ENCODE data around the gene CADM2.

DNA sequence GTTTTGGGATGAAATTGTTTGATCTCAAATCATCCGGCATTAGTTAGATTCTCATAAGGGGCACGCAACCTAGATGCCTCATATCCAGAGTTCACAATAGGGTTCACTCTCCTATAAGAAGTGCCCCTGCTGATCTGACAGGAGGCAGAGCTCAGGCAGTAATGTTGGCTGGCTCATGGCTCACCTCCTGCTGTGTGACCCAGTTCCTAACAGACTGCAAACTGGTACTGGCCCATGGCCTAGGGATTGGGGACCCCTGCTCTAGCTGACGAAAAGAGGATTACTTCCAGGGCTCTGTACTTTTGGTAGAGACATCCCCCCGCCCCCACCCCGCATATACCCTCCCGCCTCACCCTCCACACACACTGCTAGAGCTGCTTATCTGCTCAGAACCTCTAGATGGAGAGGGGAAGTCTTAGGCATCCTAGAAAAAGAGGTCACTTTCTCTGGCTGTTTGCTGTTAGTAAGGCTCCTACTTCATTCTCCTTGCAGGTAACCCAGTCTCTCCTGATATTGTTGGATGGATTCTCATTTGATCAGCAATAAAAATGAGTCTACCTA is 923.1 kb downstream of the CADM2 start:
- TF ChIP-seq, protein P1, sequence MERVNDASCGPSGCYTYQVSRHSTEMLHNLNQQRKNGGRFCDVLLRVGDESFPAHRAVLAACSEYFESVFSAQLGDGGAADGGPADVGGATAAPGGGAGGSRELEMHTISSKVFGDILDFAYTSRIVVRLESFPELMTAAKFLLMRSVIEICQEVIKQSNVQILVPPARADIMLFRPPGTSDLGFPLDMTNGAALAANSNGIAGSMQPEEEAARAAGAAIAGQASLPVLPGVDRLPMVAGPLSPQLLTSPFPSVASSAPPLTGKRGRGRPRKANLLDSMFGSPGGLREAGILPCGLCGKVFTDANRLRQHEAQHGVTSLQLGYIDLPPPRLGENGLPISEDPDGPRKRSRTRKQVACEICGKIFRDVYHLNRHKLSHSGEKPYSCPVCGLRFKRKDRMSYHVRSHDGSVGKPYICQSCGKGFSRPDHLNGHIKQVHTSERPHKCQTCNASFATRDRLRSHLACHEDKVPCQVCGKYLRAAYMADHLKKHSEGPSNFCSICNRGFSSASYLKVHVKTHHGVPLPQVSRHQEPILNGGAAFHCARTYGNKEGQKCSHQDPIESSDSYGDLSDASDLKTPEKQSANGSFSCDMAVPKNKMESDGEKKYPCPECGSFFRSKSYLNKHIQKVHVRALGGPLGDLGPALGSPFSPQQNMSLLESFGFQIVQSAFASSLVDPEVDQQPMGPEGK (tag by site-specific recombination; IDR thresholded peaks at IDR 0.05) = no peak
- TF ChIP-seq, protein P2, sequence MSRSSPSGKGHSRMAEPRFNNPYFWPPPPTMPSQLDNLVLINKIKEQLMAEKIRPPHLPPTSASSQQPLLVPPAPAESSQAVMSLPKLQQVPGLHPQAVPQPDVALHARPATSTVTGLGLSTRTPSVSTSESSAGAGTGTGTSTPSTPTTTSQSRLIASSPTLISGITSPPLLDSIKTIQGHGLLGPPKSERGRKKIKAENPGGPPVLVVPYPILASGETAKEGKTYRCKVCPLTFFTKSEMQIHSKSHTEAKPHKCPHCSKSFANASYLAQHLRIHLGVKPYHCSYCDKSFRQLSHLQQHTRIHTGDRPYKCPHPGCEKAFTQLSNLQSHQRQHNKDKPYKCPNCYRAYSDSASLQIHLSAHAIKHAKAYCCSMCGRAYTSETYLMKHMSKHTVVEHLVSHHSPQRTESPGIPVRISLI (tag by site-specific recombination; IDR thresholded peaks at IDR 0.05) = no peak
- no peak for TF ChIP-seq ZNF324 (tag by site-specific recombination; IDR thresholded peaks at IDR 0.05)
- TF ChIP-seq, protein P3, sequence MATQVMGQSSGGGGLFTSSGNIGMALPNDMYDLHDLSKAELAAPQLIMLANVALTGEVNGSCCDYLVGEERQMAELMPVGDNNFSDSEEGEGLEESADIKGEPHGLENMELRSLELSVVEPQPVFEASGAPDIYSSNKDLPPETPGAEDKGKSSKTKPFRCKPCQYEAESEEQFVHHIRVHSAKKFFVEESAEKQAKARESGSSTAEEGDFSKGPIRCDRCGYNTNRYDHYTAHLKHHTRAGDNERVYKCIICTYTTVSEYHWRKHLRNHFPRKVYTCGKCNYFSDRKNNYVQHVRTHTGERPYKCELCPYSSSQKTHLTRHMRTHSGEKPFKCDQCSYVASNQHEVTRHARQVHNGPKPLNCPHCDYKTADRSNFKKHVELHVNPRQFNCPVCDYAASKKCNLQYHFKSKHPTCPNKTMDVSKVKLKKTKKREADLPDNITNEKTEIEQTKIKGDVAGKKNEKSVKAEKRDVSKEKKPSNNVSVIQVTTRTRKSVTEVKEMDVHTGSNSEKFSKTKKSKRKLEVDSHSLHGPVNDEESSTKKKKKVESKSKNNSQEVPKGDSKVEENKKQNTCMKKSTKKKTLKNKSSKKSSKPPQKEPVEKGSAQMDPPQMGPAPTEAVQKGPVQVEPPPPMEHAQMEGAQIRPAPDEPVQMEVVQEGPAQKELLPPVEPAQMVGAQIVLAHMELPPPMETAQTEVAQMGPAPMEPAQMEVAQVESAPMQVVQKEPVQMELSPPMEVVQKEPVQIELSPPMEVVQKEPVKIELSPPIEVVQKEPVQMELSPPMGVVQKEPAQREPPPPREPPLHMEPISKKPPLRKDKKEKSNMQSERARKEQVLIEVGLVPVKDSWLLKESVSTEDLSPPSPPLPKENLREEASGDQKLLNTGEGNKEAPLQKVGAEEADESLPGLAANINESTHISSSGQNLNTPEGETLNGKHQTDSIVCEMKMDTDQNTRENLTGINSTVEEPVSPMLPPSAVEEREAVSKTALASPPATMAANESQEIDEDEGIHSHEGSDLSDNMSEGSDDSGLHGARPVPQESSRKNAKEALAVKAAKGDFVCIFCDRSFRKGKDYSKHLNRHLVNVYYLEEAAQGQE (tag by site-specific recombination; IDR thresholded peaks at IDR 0.05) = no peak
- no peak for TF ChIP-seq ZNF112 (tag by site-specific recombination; IDR thresholded peaks at IDR 0.05)
- no peak for TF ChIP-seq YY1 (tag by site-specific recombination; IDR thresholded peaks at IDR 0.05)
- TF ChIP-seq, protein P4, sequence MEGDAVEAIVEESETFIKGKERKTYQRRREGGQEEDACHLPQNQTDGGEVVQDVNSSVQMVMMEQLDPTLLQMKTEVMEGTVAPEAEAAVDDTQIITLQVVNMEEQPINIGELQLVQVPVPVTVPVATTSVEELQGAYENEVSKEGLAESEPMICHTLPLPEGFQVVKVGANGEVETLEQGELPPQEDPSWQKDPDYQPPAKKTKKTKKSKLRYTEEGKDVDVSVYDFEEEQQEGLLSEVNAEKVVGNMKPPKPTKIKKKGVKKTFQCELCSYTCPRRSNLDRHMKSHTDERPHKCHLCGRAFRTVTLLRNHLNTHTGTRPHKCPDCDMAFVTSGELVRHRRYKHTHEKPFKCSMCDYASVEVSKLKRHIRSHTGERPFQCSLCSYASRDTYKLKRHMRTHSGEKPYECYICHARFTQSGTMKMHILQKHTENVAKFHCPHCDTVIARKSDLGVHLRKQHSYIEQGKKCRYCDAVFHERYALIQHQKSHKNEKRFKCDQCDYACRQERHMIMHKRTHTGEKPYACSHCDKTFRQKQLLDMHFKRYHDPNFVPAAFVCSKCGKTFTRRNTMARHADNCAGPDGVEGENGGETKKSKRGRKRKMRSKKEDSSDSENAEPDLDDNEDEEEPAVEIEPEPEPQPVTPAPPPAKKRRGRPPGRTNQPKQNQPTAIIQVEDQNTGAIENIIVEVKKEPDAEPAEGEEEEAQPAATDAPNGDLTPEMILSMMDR (tag by site-specific recombination; IDR thresholded peaks at IDR 0.05) = no peak
- TF ChIP-seq ZNF274 (IDR thresholded peaks at IDR 0.05; ENCODE audit: low read length) = no peak
- no peak for TF ChIP-seq ZNF274 (tag by site-specific recombination; IDR thresholded peaks at IDR 0.05; ENCODE audit: borderline replicate concordance)
